Kidney tubule cell (primary cell): ENCODE measurements around the gene OTOGL.
A peak's percentile ranks its signal among the peaks of the same experiment; 100 is the strongest.
"Not testable (repeated sequence)": the region's sequence is repeated elsewhere in the genome, so short reads cannot be mapped to it uniquely, and the experiment has no call there.

Source experiments
- DNase-seq: peaks from one replicate; pipeline ENCODE4 v3.0.0-alpha.2; 2018; ENCODE audit warnings: low spot score

The OTOGL gene

GRCh38 chr12:80277732-80278131 is 178.4 kb downstream of the OTOGL start:
- DNase-seq, result no peak

GRCh38 chr12:80282226-80282625 is 182.9 kb downstream of the OTOGL start:
- DNase-seq, result no peak

GRCh38 chr12:80282761-80283160 is 183.4 kb downstream of the OTOGL start:
- no peak for DNase-seq

GRCh38 chr12:80291108-80291754 is 191.9 kb downstream of the OTOGL start:
- no peak for DNase-seq

- DNase-seq, result no peak
Observed at GRCh38 chr12:80293347-80293746, 194.0 kb downstream of the OTOGL start.

- no peak for DNase-seq
Observed at GRCh38 chr12:80293759-80294158, 194.4 kb downstream of the OTOGL start.

- no peak for DNase-seq
Observed at GRCh38 chr12:80299219-80299618, 199.9 kb downstream of the OTOGL start.

GRCh38 chr12:80299976-80300375 is 200.6 kb downstream of the OTOGL start:
- DNase-seq, result no peak

GRCh38 chr12:80307436-80307835 is 208.1 kb downstream of the OTOGL start:
- DNase-seq, result not testable (repeated sequence)

- DNase-seq, result no peak
Observed at GRCh38 chr12:80313209-80313608, 213.9 kb downstream of the OTOGL start.

- no peak for DNase-seq
Observed at GRCh38 chr12:80314741-80315140, 215.4 kb downstream of the OTOGL start.

GRCh38 chr12:80316222-80316621 is 216.9 kb downstream of the OTOGL start:
- DNase-seq, result no peak

- DNase-seq, result no peak
Observed at GRCh38 chr12:80317307-80317706, 218.0 kb downstream of the OTOGL start.

- DNase-seq, result no peak
Observed at GRCh38 chr12:80317899-80318298, 218.6 kb downstream of the OTOGL start.

GRCh38 chr12:80320121-80320678 is 220.9 kb downstream of the OTOGL start:
- no peak for DNase-seq

GRCh38 chr12:80321653-80322052 is 222.3 kb downstream of the OTOGL start:
- DNase-seq, result peak; percentile 36

- DNase-seq, result no peak
Observed at GRCh38 chr12:80325167-80325959, 226.0 kb downstream of the OTOGL start.

- DNase-seq, result no peak
Observed at GRCh38 chr12:80332827-80333226, 233.5 kb downstream of the OTOGL start.

- DNase-seq, result peak; percentile 28
Observed at GRCh38 chr12:80352474-80352873, 253.1 kb downstream of the OTOGL start.

- no peak for DNase-seq
Observed at GRCh38 chr12:80353254-80353653, 253.9 kb downstream of the OTOGL start.

- DNase-seq, result no peak
Observed at GRCh38 chr12:80356097-80356496, 256.8 kb downstream of the OTOGL start.

GRCh38 chr12:80359703-80360102 is 260.4 kb downstream of the OTOGL start:
- no peak for DNase-seq

- peak; percentile 20 for DNase-seq
Observed at GRCh38 chr12:80364056-80364455, 264.7 kb downstream of the OTOGL start.
